ENCODE results near the gene TMEM140.
"Not testable (repeated sequence)": the region's sequence is repeated elsewhere in the genome, so short reads cannot be mapped to it uniquely, and the experiment has no call there.

GRCh38 chr7:135170998-135171481 is 23.2 kb downstream of the TMEM140 start:
- peak in 1 of 5 experiments; percentile 10 for TF ChIP-seq CTCF (IDR thresholded peaks at IDR 0.05 in 4 of 5, conservative IDR thresholded peaks at IDR 0.05 in 1 of 5)
- not testable (repeated sequence) for TF ChIP-seq POLR2A (IDR thresholded peaks at IDR 0.05)

Data from gastrocnemius medialis (tissue), 4 donors.